Activated T-cell treated with anti-CD3 and anti-CD28 coated beads, Interleukin-2, amount 50 U/mL, for 24 hours (primary cell): ENCODE measurements around the gene TMC3.

Experiments used
- DNase-seq: peaks from one replicate; pipeline ENCODE4 v3.0.0-alpha.2; 2020
- H3K27ac Mint-ChIP-seq: 2 replicates; pipeline ENCODE4 v1.8.0; 2020; ENCODE audit warnings: mild to moderate bottlenecking, mixed read lengths
- H3K27me3 Mint-ChIP-seq: 2 replicates; pipeline ENCODE4 v1.8.0; 2020; ENCODE audit warnings: mixed read lengths
- H3K36me3 Mint-ChIP-seq: 2 replicates; pipeline ENCODE4 v1.8.0; 2020; ENCODE audit warnings: low read depth, mixed read lengths
- H3K4me1 Mint-ChIP-seq: 2 replicates; pipeline ENCODE4 v1.8.0; 2020; ENCODE audit warnings: low read depth, mixed read lengths
- H3K4me3 Mint-ChIP-seq: 2 replicates; pipeline ENCODE4 v1.8.0; 2020; ENCODE audit warnings: mild to moderate bottlenecking, moderate library complexity, mixed read lengths
- H3K9me3 Mint-ChIP-seq: 2 replicates; pipeline ENCODE4 v1.8.0; 2020; ENCODE audit warnings: mixed read lengths

Gene TMC3

DNA sequence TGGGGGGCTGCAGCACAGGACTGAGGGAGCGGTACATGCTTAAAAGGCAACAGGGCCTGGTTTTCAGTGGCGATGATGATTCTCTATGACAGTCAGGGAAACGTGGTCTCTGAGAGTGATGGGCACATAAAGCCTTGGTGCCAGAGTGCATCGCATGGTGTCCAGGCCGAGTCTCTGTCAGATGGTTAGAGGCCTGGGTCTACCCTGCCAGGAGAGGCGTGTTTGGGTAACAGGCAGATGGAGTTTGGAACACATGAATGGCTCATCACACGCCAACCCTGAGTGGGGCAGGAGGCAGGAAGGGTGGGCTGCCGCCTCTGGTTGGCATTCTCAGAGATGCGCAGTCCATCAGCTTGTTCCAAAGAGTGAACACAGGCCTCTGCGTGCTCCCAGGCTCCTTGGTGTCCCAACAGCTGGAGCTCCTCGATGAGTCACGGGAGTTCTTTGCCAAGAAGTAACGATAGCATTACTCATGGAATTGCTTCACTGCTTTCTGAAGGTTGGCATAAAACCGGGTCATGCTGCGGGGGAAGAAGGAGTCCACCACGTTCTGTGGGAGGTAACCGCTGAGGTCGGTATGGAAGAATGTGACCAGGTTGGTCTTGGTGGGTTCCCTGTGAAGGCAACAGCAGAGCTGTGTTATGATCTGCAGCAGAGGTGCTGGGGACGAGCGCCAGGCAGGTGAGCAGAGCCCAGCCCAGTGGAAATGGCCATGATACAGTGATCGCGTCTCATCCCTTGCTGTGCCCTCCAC is 61.0 kb downstream of the TMC3 start:
- Mint-ChIP-seq H3K4me1 (peaks cover 80% of the 10 kb centered on the region), H3K27me3 (no peaks in the 10 kb centered on the region), H3K9me3 (no peaks in the 10 kb centered on the region), H3K27ac (peak overlapping the region; percentile 63), H3K4me3 (no peak overlapping the region), H3K36me3 (peaks cover 91% of the 10 kb centered on the region)
- peak; percentile 24 for DNase-seq

DNA sequence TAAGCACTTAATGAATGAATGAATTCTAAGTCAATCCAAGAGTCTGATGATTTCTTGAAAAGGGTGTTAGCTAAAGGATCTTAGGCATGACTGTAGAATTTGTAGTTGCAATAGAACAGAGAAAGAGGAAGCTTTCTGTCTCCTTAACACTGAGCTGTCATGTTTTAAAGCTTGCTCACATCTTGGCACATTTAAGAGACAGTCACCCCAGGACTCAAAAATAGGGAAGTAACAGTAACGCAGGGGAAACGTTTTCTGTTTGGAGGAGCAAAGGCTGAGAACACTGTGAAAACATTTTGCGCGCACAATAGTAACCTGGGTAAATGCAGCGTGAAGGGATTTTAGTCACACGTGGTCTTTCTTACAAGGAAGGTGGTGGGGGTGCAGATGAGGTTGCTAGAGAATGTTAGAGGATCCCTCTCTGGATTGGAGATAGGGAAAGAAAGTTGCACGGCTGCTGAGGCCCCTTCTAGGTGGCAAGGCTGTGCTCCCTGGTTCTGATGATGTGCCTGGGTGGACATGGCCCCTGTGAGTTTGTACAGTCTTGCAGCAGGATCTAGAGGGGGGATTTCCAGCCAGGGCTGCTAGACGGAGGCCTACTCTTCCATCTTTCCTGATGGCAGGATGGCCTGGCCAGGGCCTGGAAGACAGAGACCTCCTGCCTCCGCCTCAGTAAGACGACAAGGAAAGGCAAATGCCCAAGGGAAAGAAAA is 62.1 kb downstream of the TMC3 start:
- no peaks in the 10 kb centered on the region for H3K27me3 Mint-ChIP-seq
- H3K4me1 Mint-ChIP-seq = peaks cover 90% of the 10 kb centered on the region
- peak overlapping the region; percentile 38 for H3K27ac Mint-ChIP-seq
- DNase-seq = no peak
- no peak overlapping the region for H3K4me3 Mint-ChIP-seq
- peaks cover 91% of the 10 kb centered on the region for H3K36me3 Mint-ChIP-seq
- H3K9me3 Mint-ChIP-seq = no peaks in the 10 kb centered on the region

DNA sequence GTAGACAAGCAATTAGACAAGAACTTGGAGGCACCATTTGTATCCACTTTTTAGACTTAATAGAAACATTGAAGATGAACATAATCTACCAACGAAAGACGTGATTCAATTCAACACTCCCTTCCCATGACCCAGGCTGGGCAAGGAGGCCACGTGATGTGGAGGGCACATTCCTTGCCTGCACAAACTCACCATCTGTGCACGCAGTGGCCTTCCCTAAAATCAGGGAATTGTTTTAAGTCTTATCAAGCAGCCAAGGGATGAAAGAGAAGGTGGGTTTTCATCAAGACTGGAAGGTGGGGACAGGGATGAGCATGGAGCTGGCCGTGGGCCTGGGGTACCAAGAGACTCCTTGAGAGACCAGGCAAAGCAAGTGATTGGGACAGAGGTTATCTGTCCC is 63.5 kb downstream of the TMC3 start:
- Mint-ChIP-seq H3K27me3 (no peaks in the 10 kb centered on the region), H3K9me3 (no peaks in the 10 kb centered on the region), H3K4me3 (no peak overlapping the region), H3K36me3 (peaks cover 93% of the 10 kb centered on the region), H3K27ac (peak overlapping the region; percentile 78), H3K4me1 (peaks cover 90% of the 10 kb centered on the region)
- no peak for DNase-seq

GRCh38 chr15:81309647-81310450 is 64.2 kb downstream of the TMC3 start:
- Mint-ChIP-seq H3K4me3 (no peak overlapping the region), H3K9me3 (no peaks in the 10 kb centered on the region), H3K36me3 (peaks cover 93% of the 10 kb centered on the region), H3K4me1 (peaks cover 89% of the 10 kb centered on the region), H3K27ac (peak overlapping the region; percentile 78), H3K27me3 (no peaks in the 10 kb centered on the region)
- DNase-seq = no peak

GRCh38 chr15:81308260-81308659 is 65.8 kb downstream of the TMC3 start:
- peaks cover 94% of the 10 kb centered on the region for H3K4me1 Mint-ChIP-seq
- no peaks in the 10 kb centered on the region for H3K9me3 Mint-ChIP-seq
- no peak overlapping the region for H3K4me3 Mint-ChIP-seq
- H3K36me3 Mint-ChIP-seq = peaks cover 100% of the 10 kb centered on the region
- H3K27ac Mint-ChIP-seq = peak overlapping the region; percentile 71
- DNase-seq = peak; percentile 17
- H3K27me3 Mint-ChIP-seq = no peaks in the 10 kb centered on the region

DNA sequence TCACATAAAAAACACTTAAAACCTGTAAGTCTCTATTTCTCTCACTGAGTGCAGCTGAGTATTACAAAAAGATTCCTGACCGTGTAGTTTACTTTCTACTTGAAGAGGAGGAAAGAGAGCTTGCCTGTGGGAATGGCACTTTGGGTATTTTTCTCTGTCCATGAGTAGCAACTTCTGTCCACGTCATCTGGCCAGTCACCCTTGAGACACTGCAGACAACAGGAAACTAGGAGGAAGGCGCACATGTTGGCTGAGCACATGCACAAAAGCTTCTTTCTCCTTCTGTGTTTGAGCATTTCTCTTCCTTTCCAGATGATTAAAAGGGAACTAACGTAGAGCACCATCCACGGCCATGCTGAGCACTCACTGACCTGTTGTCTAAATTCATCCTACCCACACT is 69.8 kb downstream of the TMC3 start:
- Mint-ChIP-seq H3K9me3 (no peaks in the 10 kb centered on the region), H3K4me1 (peaks cover 95% of the 10 kb centered on the region), H3K27ac (peak overlapping the region; percentile 93), H3K4me3 (peak overlapping the region; percentile 91), H3K36me3 (peaks cover 99% of the 10 kb centered on the region), H3K27me3 (no peaks in the 10 kb centered on the region)
- DNase-seq = peak; percentile 45

GRCh38 chr15:81303244-81304225 is 70.5 kb downstream of the TMC3 start:
- no peaks in the 10 kb centered on the region for H3K9me3 Mint-ChIP-seq
- H3K27ac Mint-ChIP-seq = peak overlapping the region; percentile 93
- peaks cover 99% of the 10 kb centered on the region for H3K36me3 Mint-ChIP-seq
- H3K27me3 Mint-ChIP-seq = no peaks in the 10 kb centered on the region
- peaks cover 95% of the 10 kb centered on the region for H3K4me1 Mint-ChIP-seq
- H3K4me3 Mint-ChIP-seq = peak overlapping the region; percentile 91
- DNase-seq = peak; percentile 42

DNA sequence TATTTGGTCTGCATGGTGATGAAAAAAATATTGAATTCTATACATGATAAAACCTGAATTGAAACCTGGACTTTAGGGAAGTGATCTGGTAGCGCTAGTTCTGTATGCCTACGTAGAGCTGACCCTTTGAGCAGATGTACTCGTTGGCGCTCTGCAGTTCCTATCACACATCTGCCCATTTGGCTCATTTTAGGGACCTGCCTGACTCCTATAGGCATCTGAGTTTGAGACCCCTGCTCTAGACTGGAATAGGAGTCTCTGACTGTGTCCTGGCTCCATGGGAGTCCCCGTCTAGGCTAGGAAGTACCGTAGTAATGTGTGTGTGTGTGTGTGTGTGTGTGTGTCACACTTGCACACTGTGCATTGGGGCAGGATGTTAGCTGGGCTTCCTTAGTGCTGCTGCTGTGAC is 71.3 kb downstream of the TMC3 start:
- H3K4me3 Mint-ChIP-seq = peak overlapping the region; percentile 91
- peaks cover 96% of the 10 kb centered on the region for H3K4me1 Mint-ChIP-seq
- H3K27me3 Mint-ChIP-seq = no peaks in the 10 kb centered on the region
- DNase-seq = peak; percentile 34
- H3K36me3 Mint-ChIP-seq = peaks cover 99% of the 10 kb centered on the region
- H3K27ac Mint-ChIP-seq = peak overlapping the region; percentile 93
- H3K9me3 Mint-ChIP-seq = no peaks in the 10 kb centered on the region

GRCh38 chr15:81301815-81302399 is 72.1 kb downstream of the TMC3 start:
- DNase-seq = peak; percentile 68
- no peaks in the 10 kb centered on the region for H3K27me3 Mint-ChIP-seq
- no peaks in the 10 kb centered on the region for H3K9me3 Mint-ChIP-seq
- H3K4me1 Mint-ChIP-seq = peaks cover 96% of the 10 kb centered on the region
- H3K4me3 Mint-ChIP-seq = peak overlapping the region; percentile 91
- H3K27ac Mint-ChIP-seq = peak overlapping the region; percentile 93
- peaks cover 97% of the 10 kb centered on the region for H3K36me3 Mint-ChIP-seq

GRCh38 chr15:81301385-81301784 is 72.6 kb downstream of the TMC3 start:
- H3K27ac Mint-ChIP-seq = peak overlapping the region; percentile 93
- H3K4me3 Mint-ChIP-seq = peak overlapping the region; percentile 91
- peaks cover 98% of the 10 kb centered on the region for H3K4me1 Mint-ChIP-seq
- no peaks in the 10 kb centered on the region for H3K9me3 Mint-ChIP-seq
- H3K36me3 Mint-ChIP-seq = peaks cover 94% of the 10 kb centered on the region
- DNase-seq = no peak
- no peaks in the 10 kb centered on the region for H3K27me3 Mint-ChIP-seq

GRCh38 chr15:81299630-81300273 is 74.3 kb downstream of the TMC3 start:
- Mint-ChIP-seq H3K9me3 (no peaks in the 10 kb centered on the region), H3K27me3 (no peaks in the 10 kb centered on the region), H3K4me1 (peaks cover 99% of the 10 kb centered on the region), H3K36me3 (peaks cover 77% of the 10 kb centered on the region), H3K27ac (peak overlapping the region; percentile 96), H3K4me3 (peak overlapping the region; percentile 91)
- DNase-seq = peak; percentile 43

DNA sequence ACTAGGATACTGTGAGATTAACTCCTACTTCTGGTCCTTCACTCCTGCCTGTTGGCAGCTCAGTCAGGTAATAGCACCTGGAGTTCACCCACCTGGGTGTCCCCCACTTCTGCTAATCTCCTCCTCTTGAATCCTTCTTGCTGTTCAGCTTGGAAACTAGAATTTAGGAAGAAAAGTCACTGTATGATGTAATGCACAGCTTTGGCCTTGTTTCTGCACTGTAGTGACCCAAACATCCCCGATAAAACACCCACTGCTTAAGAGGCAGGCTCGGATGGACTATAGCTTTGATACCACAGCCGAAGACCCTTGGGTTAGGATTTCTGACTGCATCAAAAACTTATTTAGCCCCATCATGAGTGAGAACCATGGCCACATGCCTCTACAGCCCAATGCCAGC is 74.9 kb downstream of the TMC3 start:
- Mint-ChIP-seq H3K27ac (peak overlapping the region; percentile 96), H3K36me3 (peaks cover 71% of the 10 kb centered on the region)

DNA sequence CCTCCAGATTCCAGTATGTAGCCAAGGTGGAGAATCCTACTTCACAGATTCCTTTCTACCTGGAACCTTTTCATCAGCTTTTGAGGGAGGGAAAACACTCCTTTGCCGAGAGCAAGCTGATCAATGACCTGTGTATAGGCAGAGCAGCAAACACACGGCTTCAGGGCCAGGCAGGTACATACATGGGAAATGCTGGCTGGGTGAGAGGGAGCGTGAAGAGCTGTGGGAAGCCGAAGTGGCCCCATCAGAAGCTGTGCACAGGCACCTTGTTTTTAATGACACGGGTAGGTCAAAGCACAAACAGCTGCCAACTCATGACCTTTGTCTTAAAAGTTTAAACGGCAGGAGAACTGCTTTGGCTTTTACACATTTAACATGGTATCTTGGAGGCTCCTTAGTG is 75.4 kb downstream of the TMC3 start:
- peak; percentile 40 for DNase-seq
- Mint-ChIP-seq H3K4me1 (peaks cover 99% of the 10 kb centered on the region), H3K27ac (peak overlapping the region; percentile 96), H3K9me3 (no peaks in the 10 kb centered on the region), H3K36me3 (peaks cover 66% of the 10 kb centered on the region), H3K27me3 (no peaks in the 10 kb centered on the region), H3K4me3 (peak overlapping the region; percentile 91)

More for the DNA sequence above, 74.9 kb downstream of the TMC3 start:
- peak overlapping the region; percentile 91 for H3K4me3 Mint-ChIP-seq
- no peaks in the 10 kb centered on the region for H3K9me3 Mint-ChIP-seq
- H3K4me1 Mint-ChIP-seq = peaks cover 99% of the 10 kb centered on the region
- no peaks in the 10 kb centered on the region for H3K27me3 Mint-ChIP-seq
- no peak for DNase-seq
